GM23248 (cell line): Measurements from ENCODE around the gene NVL. TPM values are rescaled to one million over a fixed set of nuclear protein-coding genes. Genes with fewer than 3 reads are reported as not detected.

Source experiments
- DNase-seq: peaks from one replicate; pipeline ENCODE4 v3.0.0-alpha.2; 2015
- H2AFZ ChIP-seq: fragments of 200-600 bp; sonication (generic); 2 replicates; pipeline ENCODE4 v1.6.1; 2016; ENCODE audit warnings: antibody characterized with exemption
- H3F3A ChIP-seq: fragments of 200-600 bp; sonication (generic); 2 replicates; pipeline ENCODE4 v1.6.1; 2016; ENCODE audit warnings: mild to moderate bottlenecking, antibody characterized with exemption, mixed run types; ENCODE audit not compliant: insufficient read depth
- H3K27ac ChIP-seq: fragments of 200-600 bp; sonication (generic); 2 replicates; pipeline ENCODE4 v1.5.1; 2016; ENCODE audit warnings: mild to moderate bottlenecking
- H3K27me3 ChIP-seq: fragments of 200-600 bp; sonication (generic); replicated peaks from 2 replicates; pipeline ENCODE4 v1.6.1; 2016; ENCODE audit warnings: mild to moderate bottlenecking; ENCODE audit not compliant: insufficient read depth
- H3K36me3 ChIP-seq: fragments of 200-600 bp; sonication (generic); 2 replicates; pipeline ENCODE4 v1.6.1; 2016; ENCODE audit warnings: low read depth, mild to moderate bottlenecking
- H3K4me1 ChIP-seq: fragments of 200-600 bp; sonication (generic); 2 replicates; pipeline ENCODE4 v1.6.1; 2016; ENCODE audit warnings: mild to moderate bottlenecking; ENCODE audit not compliant: insufficient read depth
- H3K4me2 ChIP-seq: fragments of 200-600 bp; sonication (generic); one replicate; pipeline ENCODE4 v1.6.1; 2016; ENCODE audit warnings: mild to moderate bottlenecking; ENCODE audit not compliant: unreplicated experiment
- H3K4me3 ChIP-seq: fragments of 200-600 bp; sonication (generic); 2 replicates; pipeline ENCODE4 v1.5.1; 2016; ENCODE audit warnings: mild to moderate bottlenecking
- H3K79me2 ChIP-seq: fragments of 200-600 bp; sonication (generic); 2 replicates; pipeline ENCODE4 v1.6.1; 2016; ENCODE audit warnings: mild to moderate bottlenecking; ENCODE audit not compliant: insufficient read depth
- H3K9ac ChIP-seq: fragments of 200-600 bp; sonication (generic); 2 replicates; pipeline ENCODE4 v1.6.1; 2016; ENCODE audit warnings: mild to moderate bottlenecking
- H3K9me2 ChIP-seq: fragments of 200-600 bp; sonication (generic); 2 replicates; pipeline ENCODE4 v1.6.1; 2016; ENCODE audit warnings: mixed run types, mild to moderate bottlenecking, moderate library complexity; ENCODE audit not compliant: insufficient read depth
- H3K9me3 ChIP-seq: fragments of 200-600 bp; sonication (generic); one replicate; pipeline ENCODE4 v1.6.1; 2017; ENCODE audit warnings: low read depth
- H4K20me1 ChIP-seq: fragments of 200-600 bp; sonication (generic); 2 replicates; pipeline ENCODE4 v1.6.0; 2016; ENCODE audit not compliant: insufficient read depth
- EZH2 ChIP-seq: fragments of 200-600 bp; sonication (generic); IDR thresholded peaks from 2 replicates; pipeline ENCODE4 v1.6.1; 2018; ENCODE audit warnings: antibody characterized with exemption, mild to moderate bottlenecking; ENCODE audit not compliant: insufficient read depth, poor library complexity, severe bottlenecking
- EZH2phosphoT487 ChIP-seq: fragments of 200-600 bp; sonication (generic); IDR thresholded peaks from 2 replicates; pipeline ENCODE4 v1.6.1; 2018; ENCODE audit warnings: antibody characterized with exemption, moderate library complexity, mild to moderate bottlenecking, low read depth; ENCODE audit not compliant: insufficient read depth
- WGBS, 2 experiments: methylation state at CpG; one replicate each; pipeline ENCODE4 v1.1.6; 2015 to 2017; ENCODE audit warnings: low lambda C conversion rate in 2 of 2, low coverage in 1 of 2; ENCODE audit errors: missing lambda C conversion rate in 2 of 2; 5-methylcytosine and 5-hydroxymethylcytosine counted together
- in situ Hi-C: fragments of 300-500 bp; cut with MboI; formaldehyde crosslinking; loops from 2 replicates; pipeline ENCODE4 v1.15.0; 2020
- polyA plus RNA-seq: library from polyadenylated mRNA; unstranded; fragments of >200 nt; fragmentation: Nextera tagmentation; extraction: Ambion mirVana; gene quantifications from 2 replicates; pipeline ENCODE4 v1.2.1, GENCODE V29; 2016
- total RNA-seq: library from RNA; depleted of rRNA; stranded (reverse); fragments of >200 nt; shearing (Covaris generic); gene quantifications from 2 replicates; pipeline ENCODE4 v1.2.3, GENCODE V29; 2014

The NVL gene
- total and polyA plus RNA-seq, 2 experiments from 2014 or later, result 17.9 to 28.3 TPM

DNA sequence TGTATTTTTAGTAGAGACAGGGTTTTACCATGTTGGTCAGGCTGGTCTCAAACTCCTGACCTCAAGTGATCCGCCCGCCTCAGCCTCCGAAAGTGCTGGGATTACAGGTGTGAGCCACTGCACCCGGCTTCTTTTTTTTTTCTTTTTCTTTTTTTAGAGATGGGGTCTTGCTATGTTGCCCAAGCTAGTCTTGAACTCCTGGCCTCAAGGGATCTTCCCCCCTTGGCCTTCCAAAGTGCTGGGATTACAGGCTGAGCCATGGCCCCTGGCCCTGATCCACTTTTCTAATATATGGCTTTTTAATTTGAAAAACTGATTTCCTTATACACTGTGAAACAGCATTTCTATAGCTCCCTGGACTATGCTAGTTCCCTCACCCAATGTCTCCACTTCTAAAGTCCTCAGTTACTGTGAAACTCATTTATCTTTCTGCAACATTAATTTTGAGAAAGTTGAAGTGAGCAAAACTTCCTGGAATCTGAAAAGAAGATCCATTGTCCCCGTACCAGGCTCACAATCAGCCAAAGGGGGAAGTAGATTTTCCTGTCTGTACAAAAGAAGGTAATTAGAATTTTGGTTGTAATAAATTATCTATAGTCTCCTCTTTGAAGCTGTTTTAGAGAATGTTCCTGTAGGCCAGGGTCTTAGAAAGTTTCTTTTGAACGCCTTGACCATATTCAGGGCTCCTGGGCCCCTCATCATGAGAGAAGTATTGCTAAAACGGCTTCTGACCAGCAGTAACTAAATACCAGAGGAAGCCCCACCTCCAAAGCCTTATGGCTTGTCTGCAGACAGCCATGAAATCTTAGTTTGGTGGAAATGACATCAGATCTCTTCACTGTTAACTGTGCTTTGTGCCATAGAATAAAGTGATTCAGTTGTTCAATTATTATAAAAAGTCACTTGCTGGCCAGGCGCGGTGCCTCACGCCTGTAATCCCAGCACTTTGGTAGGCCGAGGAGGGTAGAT lies 112.0 kb downstream of the NVL start:
- no peaks in the 10 kb centered on the region for H4K20me1 ChIP-seq
- no peaks in the 10 kb centered on the region for H3K36me3 ChIP-seq
- no peak for DNase-seq
- no peak overlapping the region for H3K4me3 ChIP-seq
- in situ Hi-C loops, result no loop called here
- H3K4me2 ChIP-seq, result no peak overlapping the region
- no peak overlapping the region for H3K27ac ChIP-seq
- H3K27me3 ChIP-seq, result no peaks in the 10 kb centered on the region
- no peaks in the 10 kb centered on the region for H3K9me2 ChIP-seq
- H3K9ac ChIP-seq, result no peak overlapping the region
- H2AFZ ChIP-seq, result 0 out of 2 replicates have a peak overlapping the region, but pooled peaks have one; percentile 26
- 82 to 83% methylated on average over 11 of the region's 11 CpGs for WGBS, 2 experiments
- no peak for TF ChIP-seq EZH2phosphoT487
- TF ChIP-seq EZH2, result no peak
- no peaks in the 10 kb centered on the region for H3F3A ChIP-seq
- H3K9me3 ChIP-seq, result no peaks in the 10 kb centered on the region
- no peaks in the 10 kb centered on the region for H3K4me1 ChIP-seq
- H3K79me2 ChIP-seq, result no peaks in the 10 kb centered on the region

DNA sequence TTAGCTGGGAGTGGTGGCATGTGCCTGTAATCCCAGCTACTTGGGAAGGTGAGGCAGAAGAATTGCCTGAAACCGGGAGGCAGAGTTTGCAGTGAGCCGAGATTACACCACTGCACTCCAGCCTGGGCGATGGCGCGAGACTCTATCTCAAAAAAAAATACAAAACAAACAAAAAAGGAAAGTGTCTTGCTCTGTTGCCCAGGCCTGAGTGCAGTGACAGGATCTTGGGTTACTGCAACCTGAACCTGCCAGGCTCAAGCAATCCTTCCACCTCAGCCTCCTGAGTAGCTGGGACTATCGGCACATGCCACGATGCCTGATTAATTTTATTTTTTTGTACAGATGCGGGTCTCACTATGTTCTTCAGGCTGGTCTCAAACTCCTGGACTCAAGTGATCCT lies 113.6 kb downstream of the NVL start:
- H3K4me2 ChIP-seq, result no peak overlapping the region
- H3K36me3 ChIP-seq, result no peaks in the 10 kb centered on the region
- 82 to 86% methylated on average over 8 of the region's 8 CpGs for WGBS, 2 experiments
- no peaks in the 10 kb centered on the region for H3K27me3 ChIP-seq
- H3K9me3 ChIP-seq, result no peaks in the 10 kb centered on the region
- H3K9me2 ChIP-seq, result no peaks in the 10 kb centered on the region
- no peaks in the 10 kb centered on the region for H3F3A ChIP-seq
- no peaks in the 10 kb centered on the region for H3K79me2 ChIP-seq
- no peak for TF ChIP-seq EZH2
- TF ChIP-seq EZH2phosphoT487, result no peak
- H2AFZ ChIP-seq, result no peak overlapping the region
- peaks cover 2% of the 10 kb centered on the region for H3K4me1 ChIP-seq
- no peak overlapping the region for H3K4me3 ChIP-seq
- H4K20me1 ChIP-seq, result no peaks in the 10 kb centered on the region
- in situ Hi-C loops, result no loop called here
- DNase-seq, result no peak
- no peak overlapping the region for H3K27ac ChIP-seq
- no peak overlapping the region for H3K9ac ChIP-seq

DNA sequence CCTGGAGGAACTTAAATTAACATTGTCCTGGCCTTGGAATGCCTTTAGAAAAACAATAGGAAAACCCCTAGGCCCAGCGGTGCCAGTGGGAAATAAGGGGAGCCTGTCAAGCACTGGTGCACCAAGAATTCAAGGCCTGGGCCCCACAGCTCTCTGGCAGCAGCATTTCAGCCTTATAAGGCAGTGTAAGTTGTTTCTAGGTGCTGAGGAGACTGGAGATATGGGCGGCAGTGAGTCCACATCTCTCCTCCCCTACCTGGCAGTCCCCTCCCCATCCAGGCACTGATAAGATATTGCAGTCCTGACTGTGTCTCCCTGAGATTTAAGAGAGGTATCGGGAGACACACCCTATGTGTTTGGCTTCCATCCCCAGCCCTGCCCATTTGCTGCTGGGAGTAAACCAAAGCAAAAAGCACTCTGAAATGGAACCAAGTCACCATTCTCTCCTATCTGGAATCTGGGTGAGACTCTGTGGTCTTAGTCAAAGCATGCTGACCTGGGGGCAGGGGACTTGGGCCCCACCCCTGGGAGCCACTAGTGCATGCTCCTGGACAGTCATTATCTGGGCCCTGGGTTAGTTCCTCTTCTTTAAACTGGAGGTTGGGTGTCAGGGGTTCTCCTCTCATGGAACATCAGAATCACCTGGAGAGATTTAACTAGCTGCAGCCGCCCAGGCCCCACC lies 116.4 kb downstream of the NVL start:
- 88 to 93% methylated on average over 4 of the region's 4 CpGs for WGBS, 2 experiments
- no peak overlapping the region for H3K9ac ChIP-seq
- DNase-seq, result no peak
- no peak overlapping the region for H3K4me2 ChIP-seq
- no peaks in the 10 kb centered on the region for H3K79me2 ChIP-seq
- no peaks in the 10 kb centered on the region for H3K9me3 ChIP-seq
- no peak overlapping the region for H3K4me3 ChIP-seq
- no peak overlapping the region for H3K27ac ChIP-seq
- peaks cover 4% of the 10 kb centered on the region for H3K4me1 ChIP-seq
- no peaks in the 10 kb centered on the region for H3F3A ChIP-seq
- no peak overlapping the region for H2AFZ ChIP-seq
- H3K27me3 ChIP-seq, result no peaks in the 10 kb centered on the region
- no peaks in the 10 kb centered on the region for H3K9me2 ChIP-seq
- TF ChIP-seq EZH2phosphoT487 (no peak), EZH2 (no peak)
- in situ Hi-C loops, result no loop called here
- no peaks in the 10 kb centered on the region for H4K20me1 ChIP-seq
- H3K36me3 ChIP-seq, result no peaks in the 10 kb centered on the region

DNA sequence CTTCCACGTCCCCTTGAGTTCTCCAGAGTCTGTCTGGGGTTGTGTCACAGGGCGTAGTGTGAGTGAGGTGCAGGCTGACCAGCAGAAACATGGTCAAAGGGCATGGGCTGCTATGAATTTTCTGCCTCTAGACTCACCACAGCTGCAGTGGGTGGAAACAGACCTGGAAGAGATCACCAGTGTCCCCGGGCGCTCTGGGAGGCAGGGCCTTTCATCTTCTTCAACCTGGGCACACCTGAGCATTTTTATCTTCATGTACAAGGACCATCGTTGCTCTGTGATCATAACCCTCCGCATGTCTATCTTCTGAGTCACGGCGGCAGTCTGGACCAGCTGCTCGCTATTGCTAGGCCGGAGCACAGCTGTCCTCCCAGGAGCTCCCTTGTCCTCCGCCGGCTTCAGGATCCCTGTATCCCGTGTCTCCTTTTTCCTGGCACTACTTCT lies 117.3 kb downstream of the NVL start:
- no peaks in the 10 kb centered on the region for H3K36me3 ChIP-seq
- DNase-seq, result no peak
- no peak overlapping the region for H3K4me3 ChIP-seq
- H3K27ac ChIP-seq, result no peak overlapping the region
- no peaks in the 10 kb centered on the region for H3K9me3 ChIP-seq
- H3K4me2 ChIP-seq, result no peak overlapping the region
- no peaks in the 10 kb centered on the region for H3K27me3 ChIP-seq
- peaks cover 4% of the 10 kb centered on the region for H3K4me1 ChIP-seq
- TF ChIP-seq EZH2, result no peak
- no peak for TF ChIP-seq EZH2phosphoT487
- no peak overlapping the region for H2AFZ ChIP-seq
- no peaks in the 10 kb centered on the region for H3K79me2 ChIP-seq
- H3K9me2 ChIP-seq, result no peaks in the 10 kb centered on the region
- no peak overlapping the region for H3K9ac ChIP-seq
- no peaks in the 10 kb centered on the region for H4K20me1 ChIP-seq
- in situ Hi-C loops, result no loop called here
- H3F3A ChIP-seq, result no peaks in the 10 kb centered on the region
- 81 to 84% methylated on average over 13 of the region's 13 CpGs for WGBS, 2 experiments
